ENCODE measurements around the gene SLC7A6. TPM values are rescaled to one million over a fixed set of nuclear protein-coding genes. Genes with fewer than 3 reads are reported as not detected.

The SLC7A6 gene
- total RNA-seq, 1 experiment from 2014 or later, result 28.5 TPM

- CTCF ChIA-PET, result no interaction called here
- H3K27me3 ChIP-seq (ENCODE audit: insufficient read depth, low read length), result no peaks in the 10 kb centered on the region
- POLR2A ChIA-PET, result no interaction called here
- H3K4me1 ChIP-seq (ENCODE audit: control insufficient read depth in 1 of 2, insufficient read depth in 2 of 2, low read length in 2 of 2), result no peaks in the 10 kb centered on the region
- RAD21 ChIA-PET (ENCODE audit: low non-redundant PET in 1 of 2, low total read pairs in 2 of 2, uncharacterized antibody in 2 of 2, unreplicated experiment in 2 of 2), result no interaction called here
- no peak overlapping the region for H3K9ac ChIP-seq (ENCODE audit: low read length)
- DNase-seq (ENCODE audit: low read depth, low spot score) (no peak), ATAC-seq (no peak)
- H3K9me3 ChIP-seq (ENCODE audit: control insufficient read depth in 1 of 2, insufficient read depth in 1 of 2, low read depth in 1 of 2, low read length in 2 of 2), result no peaks in the 10 kb centered on the region
- no peaks in the 10 kb centered on the region for H3K9me2 ChIP-seq (ENCODE audit: insufficient read depth)
- H3K79me2 ChIP-seq (ENCODE audit: insufficient read depth, low read length), result no peaks in the 10 kb centered on the region
- intact Hi-C loops (cut with micrococcal nuclease), result no loop called here
- H3K36me3 ChIP-seq (ENCODE audit: control insufficient read depth in 1 of 2, insufficient read depth in 2 of 2, low read length in 2 of 2), result peaks cover 21 to 34% of the 10 kb centered on the region in 2 experiments; a peak in 3 of 4 replicates
- BruUV-seq (replicated peaks), result no TSS peak
- H4K20me1 ChIP-seq (ENCODE audit: insufficient read depth), result no peaks in the 10 kb centered on the region
- no peak overlapping the region for H3K4me2 ChIP-seq (ENCODE audit: low read length)
- H3K27ac ChIP-seq (ENCODE audit: low read depth, low read length), result no peak overlapping the region
- no peak for TF ChIP-seq ATF3 (IDR thresholded peaks at IDR 0.05)
- TF ChIP-seq, protein P1, sequence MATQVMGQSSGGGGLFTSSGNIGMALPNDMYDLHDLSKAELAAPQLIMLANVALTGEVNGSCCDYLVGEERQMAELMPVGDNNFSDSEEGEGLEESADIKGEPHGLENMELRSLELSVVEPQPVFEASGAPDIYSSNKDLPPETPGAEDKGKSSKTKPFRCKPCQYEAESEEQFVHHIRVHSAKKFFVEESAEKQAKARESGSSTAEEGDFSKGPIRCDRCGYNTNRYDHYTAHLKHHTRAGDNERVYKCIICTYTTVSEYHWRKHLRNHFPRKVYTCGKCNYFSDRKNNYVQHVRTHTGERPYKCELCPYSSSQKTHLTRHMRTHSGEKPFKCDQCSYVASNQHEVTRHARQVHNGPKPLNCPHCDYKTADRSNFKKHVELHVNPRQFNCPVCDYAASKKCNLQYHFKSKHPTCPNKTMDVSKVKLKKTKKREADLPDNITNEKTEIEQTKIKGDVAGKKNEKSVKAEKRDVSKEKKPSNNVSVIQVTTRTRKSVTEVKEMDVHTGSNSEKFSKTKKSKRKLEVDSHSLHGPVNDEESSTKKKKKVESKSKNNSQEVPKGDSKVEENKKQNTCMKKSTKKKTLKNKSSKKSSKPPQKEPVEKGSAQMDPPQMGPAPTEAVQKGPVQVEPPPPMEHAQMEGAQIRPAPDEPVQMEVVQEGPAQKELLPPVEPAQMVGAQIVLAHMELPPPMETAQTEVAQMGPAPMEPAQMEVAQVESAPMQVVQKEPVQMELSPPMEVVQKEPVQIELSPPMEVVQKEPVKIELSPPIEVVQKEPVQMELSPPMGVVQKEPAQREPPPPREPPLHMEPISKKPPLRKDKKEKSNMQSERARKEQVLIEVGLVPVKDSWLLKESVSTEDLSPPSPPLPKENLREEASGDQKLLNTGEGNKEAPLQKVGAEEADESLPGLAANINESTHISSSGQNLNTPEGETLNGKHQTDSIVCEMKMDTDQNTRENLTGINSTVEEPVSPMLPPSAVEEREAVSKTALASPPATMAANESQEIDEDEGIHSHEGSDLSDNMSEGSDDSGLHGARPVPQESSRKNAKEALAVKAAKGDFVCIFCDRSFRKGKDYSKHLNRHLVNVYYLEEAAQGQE (IDR thresholded peaks at IDR 0.05; ENCODE audit: low read depth), result no peak
- no peak for TF ChIP-seq FOSL1 (IDR thresholded peaks at IDR 0.05; ENCODE audit: low read depth)
- no peak for TF ChIP-seq SRF (IDR thresholded peaks at IDR 0.05; ENCODE audit: low read depth)
- TF ChIP-seq EZH2phosphoT487 (IDR thresholded peaks at IDR 0.05; ENCODE audit: borderline replicate concordance), result no peak
- no peak for TF ChIP-seq MAX (IDR thresholded peaks at IDR 0.05)
- no peak for TF ChIP-seq EGR1 (IDR thresholded peaks at IDR 0.05; ENCODE audit: low read depth)
- TF ChIP-seq ZFX (IDR thresholded peaks at IDR 0.05), result no peak
- TF ChIP-seq JUND (IDR thresholded peaks at IDR 0.05), result no peak
- no peak for TF ChIP-seq ZNF274 (IDR thresholded peaks at IDR 0.05; ENCODE audit: low read depth, low read length)
- TF ChIP-seq EZH2 (IDR thresholded peaks at IDR 0.05), result no peak
- no peak for TF ChIP-seq YY1 (IDR thresholded peaks at IDR 0.05; ENCODE audit: extremely low read depth, insufficient replicate concordance, low read depth, low read length)
- no peak for TF ChIP-seq CTCF (IDR thresholded peaks at IDR 0.05 in 2 of 3, conservative IDR thresholded peaks at IDR 0.05 in 1 of 3; ENCODE audit: borderline replicate concordance in 1 of 3, insufficient read depth in 1 of 3, low read depth in 2 of 3, low read length in 2 of 3)
- TF ChIP-seq ZBTB33 (IDR thresholded peaks at IDR 0.05; ENCODE audit: extremely low read depth, insufficient replicate concordance, low read length), result no peak
- TF ChIP-seq POLR2A (IDR thresholded peaks at IDR 0.05; ENCODE audit: borderline replicate concordance, extremely low read depth, insufficient read depth, insufficient read length), result no peak
- no peak overlapping the region for H3K4me3 ChIP-seq (replicated peaks in 1 of 2; ENCODE audit: low read depth in 1 of 2, low read length in 2 of 2)
- H2AFZ ChIP-seq (ENCODE audit: low read depth, low read length, poor library complexity, severe bottlenecking), result no peak overlapping the region
Observed at GRCh38 chr16:68346892-68347480, 82.7 kb downstream of the SLC7A6 start.

Measured in HCT116 (cell line).